ENCODE data around the gene CLMN. TPM values are rescaled to one million over a fixed set of nuclear protein-coding genes. Genes with fewer than 3 reads are reported as not detected.

The CLMN gene
- total RNA-seq, 1 experiment from 2014 or later, result 8.6 TPM

DNA sequence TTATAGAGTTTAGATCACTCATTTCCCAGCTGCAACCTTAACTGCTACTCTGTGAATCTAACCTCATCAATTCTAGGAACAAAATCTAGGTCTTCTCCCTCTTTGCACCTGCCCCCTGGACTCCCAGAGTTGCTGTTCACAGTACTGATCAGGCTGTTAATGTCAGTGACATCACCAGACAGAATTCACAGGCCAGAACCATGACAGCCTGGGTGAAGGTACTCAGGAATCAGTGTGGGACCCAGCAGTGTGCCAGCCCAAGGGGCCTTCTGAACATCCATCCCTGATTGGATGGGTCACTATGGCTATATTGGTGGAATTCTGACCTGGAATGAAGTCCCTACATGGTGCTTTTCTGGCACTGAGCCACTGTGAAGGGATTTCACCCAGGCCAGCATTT is 72.8 kb downstream of the CLMN start:
- POLR2A ChIA-PET (ENCODE audit: low non-redundant PET), result no interaction called here
- BruUV-seq (replicated peaks), result no TSS peak
- intact Hi-C loops (cut with micrococcal nuclease; ENCODE audit: unreplicated experiment), result no loop called here

DNA sequence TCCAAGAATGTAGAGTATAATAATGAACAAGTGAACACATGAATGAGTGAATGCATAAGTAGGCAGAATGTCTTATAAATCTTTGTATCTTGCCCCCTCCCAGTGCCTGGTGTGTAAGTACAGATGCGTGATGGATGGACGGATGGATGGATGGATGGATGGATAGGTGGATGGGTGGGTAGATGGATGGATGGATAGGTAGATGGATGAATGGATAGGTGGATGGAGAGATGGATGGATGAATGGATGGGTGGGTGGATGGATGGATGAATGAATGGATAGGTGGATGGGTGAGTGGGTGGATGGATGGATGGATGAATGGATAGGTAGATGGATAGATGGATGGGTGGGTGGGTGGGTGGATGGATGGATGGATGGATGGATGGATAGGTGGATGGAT is 74.4 kb downstream of the CLMN start:
- BruUV-seq (replicated peaks), result no TSS peak
- ChIA-PET POLR2A (ENCODE audit: low non-redundant PET) (no interaction called here), CTCF (interaction anchor here (0.5 kb wide), 1 partner anchor 1115 kb away, joined by 3 read pairs; no protein-coding TSS in a partner anchor)
- H3K27me3 ChIP-seq (replicated peaks; ENCODE audit: insufficient read depth, low read depth, low read length, poor library complexity), result no peaks in the 10 kb centered on the region
- intact Hi-C loops (cut with micrococcal nuclease; ENCODE audit: unreplicated experiment), result no loop called here
- DNase-seq (ENCODE audit: low spot score), result no peak
- no peaks in the 10 kb centered on the region for H3K4me1 ChIP-seq (ENCODE audit: insufficient read depth, low read length, poor library complexity, severe bottlenecking)
- H3K36me3 ChIP-seq (ENCODE audit: insufficient read depth, low read length, poor library complexity, severe bottlenecking), result no peaks in the 10 kb centered on the region
- no peaks in the 10 kb centered on the region for H3K9me3 ChIP-seq (ENCODE audit: low read depth, low read length, poor library complexity, severe bottlenecking)
- no peak for TF ChIP-seq EZH2 (IDR thresholded peaks at IDR 0.05; ENCODE audit: borderline replicate concordance, low read depth, low read length, poor library complexity, severe bottlenecking)
- TF ChIP-seq, protein P1, sequence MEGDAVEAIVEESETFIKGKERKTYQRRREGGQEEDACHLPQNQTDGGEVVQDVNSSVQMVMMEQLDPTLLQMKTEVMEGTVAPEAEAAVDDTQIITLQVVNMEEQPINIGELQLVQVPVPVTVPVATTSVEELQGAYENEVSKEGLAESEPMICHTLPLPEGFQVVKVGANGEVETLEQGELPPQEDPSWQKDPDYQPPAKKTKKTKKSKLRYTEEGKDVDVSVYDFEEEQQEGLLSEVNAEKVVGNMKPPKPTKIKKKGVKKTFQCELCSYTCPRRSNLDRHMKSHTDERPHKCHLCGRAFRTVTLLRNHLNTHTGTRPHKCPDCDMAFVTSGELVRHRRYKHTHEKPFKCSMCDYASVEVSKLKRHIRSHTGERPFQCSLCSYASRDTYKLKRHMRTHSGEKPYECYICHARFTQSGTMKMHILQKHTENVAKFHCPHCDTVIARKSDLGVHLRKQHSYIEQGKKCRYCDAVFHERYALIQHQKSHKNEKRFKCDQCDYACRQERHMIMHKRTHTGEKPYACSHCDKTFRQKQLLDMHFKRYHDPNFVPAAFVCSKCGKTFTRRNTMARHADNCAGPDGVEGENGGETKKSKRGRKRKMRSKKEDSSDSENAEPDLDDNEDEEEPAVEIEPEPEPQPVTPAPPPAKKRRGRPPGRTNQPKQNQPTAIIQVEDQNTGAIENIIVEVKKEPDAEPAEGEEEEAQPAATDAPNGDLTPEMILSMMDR (conservative IDR thresholded peaks at IDR 0.05; ENCODE audit: low read depth, low read length), result no peak
- no peak overlapping the region for H3K27ac ChIP-seq (ENCODE audit: low read depth, low read length, poor library complexity, severe bottlenecking)
- no peak overlapping the region for H3K4me3 ChIP-seq (ENCODE audit: low read depth, low read length, poor library complexity, severe bottlenecking)

More for the DNA sequence above, 72.8 kb downstream of the CLMN start:
- CTCF ChIA-PET, result no interaction called here
- Histone ChIP-seq H3K27ac (ENCODE audit: low read depth, low read length, poor library complexity, severe bottlenecking) (no peak overlapping the region), H3K4me3 (ENCODE audit: low read depth, low read length, poor library complexity, severe bottlenecking) (no peak overlapping the region), H3K27me3 (replicated peaks; ENCODE audit: insufficient read depth, low read depth, low read length, poor library complexity) (no peaks in the 10 kb centered on the region), H3K9me3 (ENCODE audit: low read depth, low read length, poor library complexity, severe bottlenecking) (no peaks in the 10 kb centered on the region), H3K4me1 (ENCODE audit: insufficient read depth, low read length, poor library complexity, severe bottlenecking) (peaks cover 12% of the 10 kb centered on the region), H3K36me3 (ENCODE audit: insufficient read depth, low read length, poor library complexity, severe bottlenecking) (no peaks in the 10 kb centered on the region)
- DNase-seq (ENCODE audit: low spot score), result no peak
- TF ChIP-seq, protein P1 (conservative IDR thresholded peaks at IDR 0.05; ENCODE audit: low read depth, low read length), result no peak
- no peak for TF ChIP-seq EZH2 (IDR thresholded peaks at IDR 0.05; ENCODE audit: borderline replicate concordance, low read depth, low read length, poor library complexity, severe bottlenecking)

DNA sequence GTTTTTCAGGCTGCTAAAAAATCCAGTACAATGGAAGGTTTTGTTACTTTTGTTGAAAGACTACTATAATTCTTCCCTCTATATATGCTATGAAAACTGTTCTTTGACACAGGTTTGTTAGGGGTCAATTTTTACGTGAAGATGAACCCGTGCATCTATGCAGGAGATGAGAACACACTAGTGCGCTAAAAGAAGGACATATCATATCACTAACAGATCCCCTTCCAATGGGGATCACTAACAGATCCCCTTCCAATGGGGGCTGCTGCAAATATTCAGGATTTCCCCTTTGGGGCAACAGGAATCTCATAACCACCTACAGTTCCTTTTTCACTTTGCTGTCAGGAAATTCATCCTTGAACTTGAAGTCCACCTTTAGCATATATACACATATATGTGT is 75.1 kb downstream of the CLMN start:
- DNase-seq (ENCODE audit: low spot score), result no peak
- intact Hi-C loops (cut with micrococcal nuclease; ENCODE audit: unreplicated experiment), result no loop called here
- no TSS peak for BruUV-seq (replicated peaks)
- H3K27ac ChIP-seq (ENCODE audit: low read depth, low read length, poor library complexity, severe bottlenecking), result no peak overlapping the region
- H3K36me3 ChIP-seq (ENCODE audit: insufficient read depth, low read length, poor library complexity, severe bottlenecking), result no peaks in the 10 kb centered on the region
- POLR2A ChIA-PET (ENCODE audit: low non-redundant PET), result no interaction called here
- no peaks in the 10 kb centered on the region for H3K4me1 ChIP-seq (ENCODE audit: insufficient read depth, low read length, poor library complexity, severe bottlenecking)
- no peak overlapping the region for H3K4me3 ChIP-seq (ENCODE audit: low read depth, low read length, poor library complexity, severe bottlenecking)
- CTCF ChIA-PET, result interaction anchor here (0.5 kb wide), 1 partner anchor 1114 kb away, joined by 3 read pairs; no protein-coding TSS in a partner anchor
- TF ChIP-seq, protein P1 (conservative IDR thresholded peaks at IDR 0.05; ENCODE audit: low read depth, low read length), result no peak
- no peak for TF ChIP-seq EZH2 (IDR thresholded peaks at IDR 0.05; ENCODE audit: borderline replicate concordance, low read depth, low read length, poor library complexity, severe bottlenecking)
- no peaks in the 10 kb centered on the region for H3K27me3 ChIP-seq (replicated peaks; ENCODE audit: insufficient read depth, low read depth, low read length, poor library complexity)
- H3K9me3 ChIP-seq (ENCODE audit: low read depth, low read length, poor library complexity, severe bottlenecking), result no peaks in the 10 kb centered on the region
